ENCODE data around the gene SOS1. TPM values are rescaled to one million over a fixed set of nuclear protein-coding genes. Genes with fewer than 3 reads are reported as not detected.

SOS1 gene
- total RNA-seq, 1 donor from 2014 or later: 28.5 TPM

DNA sequence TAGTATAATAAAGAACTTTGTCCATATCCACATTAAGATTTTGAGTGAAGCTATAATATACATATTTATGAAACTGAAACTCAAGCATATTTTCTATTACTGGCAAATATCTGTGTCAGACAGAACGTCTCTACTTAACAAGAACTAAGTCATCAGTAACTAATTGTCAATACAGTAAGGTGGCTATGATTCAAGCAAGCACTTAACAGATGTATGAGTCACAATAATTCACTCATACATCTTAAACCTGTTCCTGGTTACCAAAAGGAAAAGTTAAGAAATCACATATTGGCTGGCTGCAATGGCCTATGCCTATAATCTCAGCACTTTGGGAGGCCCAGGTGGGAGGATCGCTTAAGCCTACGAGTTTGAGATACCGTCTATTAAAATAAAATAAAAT lies 96.0 kb downstream of the SOS1 start:
- Histone ChIP-seq H3K4me3 (no peak overlapping the region), H3K4me2 (no peak overlapping the region), H3K9me3 (ENCODE audit: low read depth) (no peaks in the 10 kb centered on the region), H3K27me3 (no peaks in the 10 kb centered on the region), H3K36me3 (peaks cover 13% of the 10 kb centered on the region), H3K79me2 (ENCODE audit: low read depth) (no peaks in the 10 kb centered on the region), H3K27ac (no peak overlapping the region), H3F3A (ENCODE audit: low read depth) (peaks cover 13% of the 10 kb centered on the region), H3K9ac (no peak overlapping the region), H3K4me1 (no peaks in the 10 kb centered on the region), H2AFZ (replicated peaks) (no peak overlapping the region), H4K20me1 (ENCODE audit: low read depth) (no peaks in the 10 kb centered on the region)
- Mint-ChIP-seq H3K9me3 (no peaks in the 10 kb centered on the region), H3K4me1 (no peaks in the 10 kb centered on the region), H3K27me3 (ENCODE audit: insufficient read depth, low read depth) (no peaks in the 10 kb centered on the region), H3K36me3 (peaks cover 4% of the 10 kb centered on the region), H3K27ac (no peak overlapping the region), H3K4me3 (no peak overlapping the region)
- TF ChIP-seq, protein P1, sequence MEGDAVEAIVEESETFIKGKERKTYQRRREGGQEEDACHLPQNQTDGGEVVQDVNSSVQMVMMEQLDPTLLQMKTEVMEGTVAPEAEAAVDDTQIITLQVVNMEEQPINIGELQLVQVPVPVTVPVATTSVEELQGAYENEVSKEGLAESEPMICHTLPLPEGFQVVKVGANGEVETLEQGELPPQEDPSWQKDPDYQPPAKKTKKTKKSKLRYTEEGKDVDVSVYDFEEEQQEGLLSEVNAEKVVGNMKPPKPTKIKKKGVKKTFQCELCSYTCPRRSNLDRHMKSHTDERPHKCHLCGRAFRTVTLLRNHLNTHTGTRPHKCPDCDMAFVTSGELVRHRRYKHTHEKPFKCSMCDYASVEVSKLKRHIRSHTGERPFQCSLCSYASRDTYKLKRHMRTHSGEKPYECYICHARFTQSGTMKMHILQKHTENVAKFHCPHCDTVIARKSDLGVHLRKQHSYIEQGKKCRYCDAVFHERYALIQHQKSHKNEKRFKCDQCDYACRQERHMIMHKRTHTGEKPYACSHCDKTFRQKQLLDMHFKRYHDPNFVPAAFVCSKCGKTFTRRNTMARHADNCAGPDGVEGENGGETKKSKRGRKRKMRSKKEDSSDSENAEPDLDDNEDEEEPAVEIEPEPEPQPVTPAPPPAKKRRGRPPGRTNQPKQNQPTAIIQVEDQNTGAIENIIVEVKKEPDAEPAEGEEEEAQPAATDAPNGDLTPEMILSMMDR (IDR thresholded peaks at IDR 0.05): no peak
- TF ChIP-seq EZH2phosphoT487 (IDR thresholded peaks at IDR 0.05): no peak
- TF ChIP-seq EZH2 (IDR thresholded peaks at IDR 0.05): no peak
- no peak for DNase-seq (ENCODE audit: low spot score)

DNA sequence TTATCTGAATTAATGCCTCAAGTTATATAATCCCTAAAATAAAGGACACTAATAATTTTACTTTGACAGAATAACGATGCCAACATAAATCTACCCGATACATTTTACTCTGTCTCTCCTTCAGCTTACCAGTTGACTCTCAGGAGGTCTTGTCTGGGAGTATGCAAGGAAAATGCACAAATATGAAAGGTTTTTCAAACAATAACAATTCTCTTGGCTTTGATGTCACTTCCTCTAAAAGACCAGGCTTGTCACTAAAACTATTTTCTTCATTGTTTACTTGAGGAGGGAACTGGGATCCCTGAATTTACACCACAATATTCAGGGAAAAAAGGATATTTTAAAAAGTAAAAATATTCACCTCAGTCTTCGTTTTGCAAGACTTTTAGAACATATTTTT lies 97.2 kb downstream of the SOS1 start:
- no peak overlapping the region for H3K4me3 ChIP-seq
- no peak for DNase-seq (ENCODE audit: low spot score)
- Mint-ChIP-seq H3K27me3 (ENCODE audit: insufficient read depth, low read depth) (no peaks in the 10 kb centered on the region), H3K4me3 (no peak overlapping the region), H3K36me3 (peaks cover 4% of the 10 kb centered on the region), H3K9me3 (no peaks in the 10 kb centered on the region), H3K4me1 (no peaks in the 10 kb centered on the region), H3K27ac (no peak overlapping the region)
- no peaks in the 10 kb centered on the region for H3K79me2 ChIP-seq (ENCODE audit: low read depth)
- peaks cover 13% of the 10 kb centered on the region for H3K36me3 ChIP-seq
- peaks cover 13% of the 10 kb centered on the region for H3F3A ChIP-seq (ENCODE audit: low read depth)
- H2AFZ ChIP-seq (replicated peaks): no peak overlapping the region
- H3K9me3 ChIP-seq (ENCODE audit: low read depth): no peaks in the 10 kb centered on the region
- H3K4me2 ChIP-seq: no peak overlapping the region
- H3K9ac ChIP-seq: no peak overlapping the region
- no peak overlapping the region for H3K27ac ChIP-seq
- H4K20me1 ChIP-seq (ENCODE audit: low read depth): no peaks in the 10 kb centered on the region
- H3K27me3 ChIP-seq: no peaks in the 10 kb centered on the region
- TF ChIP-seq EZH2 (IDR thresholded peaks at IDR 0.05) (no peak), EZH2phosphoT487 (IDR thresholded peaks at IDR 0.05) (no peak)
- TF ChIP-seq, protein P1 (IDR thresholded peaks at IDR 0.05): no peak
- no peaks in the 10 kb centered on the region for H3K4me1 ChIP-seq

DNA sequence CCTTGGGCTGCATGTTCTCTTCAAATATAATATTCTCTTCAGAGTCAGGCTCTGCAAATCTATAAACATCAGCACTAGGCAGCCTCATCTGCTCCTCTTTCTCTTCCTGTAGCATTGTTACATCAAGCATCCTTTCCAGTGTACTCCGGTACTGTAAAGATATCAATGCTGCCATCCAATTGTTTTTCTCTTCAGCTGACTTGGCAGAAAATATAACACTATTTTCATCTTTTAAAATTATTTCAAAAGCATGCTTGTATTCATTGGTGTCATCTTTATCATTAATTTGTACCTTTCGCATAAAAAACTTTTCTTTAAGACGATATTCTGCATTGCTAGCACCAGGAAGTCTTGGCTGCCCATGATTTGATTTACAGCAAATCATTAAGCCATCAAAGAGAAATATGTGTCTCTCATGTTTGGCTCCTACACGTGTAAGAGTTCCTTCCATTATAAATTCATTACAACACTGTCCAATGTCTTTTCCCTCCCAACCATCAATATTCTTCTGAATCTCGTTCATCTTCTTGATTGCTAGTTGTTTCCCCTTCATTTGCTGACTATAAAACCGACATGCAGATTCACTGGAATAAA lies 98.1 kb downstream of the SOS1 start:
- Mint-ChIP-seq H3K27me3 (ENCODE audit: insufficient read depth, low read depth) (no peaks in the 10 kb centered on the region), H3K4me1 (no peaks in the 10 kb centered on the region), H3K4me3 (no peak overlapping the region), H3K36me3 (peaks cover 4% of the 10 kb centered on the region), H3K9me3 (no peaks in the 10 kb centered on the region), H3K27ac (no peak overlapping the region)
- Histone ChIP-seq H3K9ac (no peak overlapping the region), H2AFZ (replicated peaks) (no peak overlapping the region), H3K79me2 (ENCODE audit: low read depth) (no peaks in the 10 kb centered on the region), H3K27me3 (no peaks in the 10 kb centered on the region), H3K27ac (no peak overlapping the region), H4K20me1 (ENCODE audit: low read depth) (no peaks in the 10 kb centered on the region), H3K4me1 (no peaks in the 10 kb centered on the region), H3K4me3 (no peak overlapping the region), H3F3A (ENCODE audit: low read depth) (peaks cover 13% of the 10 kb centered on the region), H3K9me3 (ENCODE audit: low read depth) (no peaks in the 10 kb centered on the region), H3K36me3 (peaks cover 13% of the 10 kb centered on the region), H3K4me2 (no peak overlapping the region)
- no peak for TF ChIP-seq EZH2 (IDR thresholded peaks at IDR 0.05)
- TF ChIP-seq, protein P1 (IDR thresholded peaks at IDR 0.05): no peak
- TF ChIP-seq EZH2phosphoT487 (IDR thresholded peaks at IDR 0.05): no peak
- no peak for DNase-seq (ENCODE audit: low spot score)

Data from neural progenitor cell (in vitro differentiated cells).